ENCODE data around the gene HOGA1.
"Not testable (repeated sequence)": the region's sequence is repeated elsewhere in the genome, so short reads cannot be mapped to it uniquely, and the experiment has no call there.

HOGA1 gene

GRCh38 chr10:97546456-97547270 lies 37.5 kb upstream of the HOGA1 start:
- Histone ChIP-seq H3K36me3 (ENCODE audit: insufficient read depth, low read length) (no peaks in the 10 kb centered on the region), H3K4me1 (ENCODE audit: insufficient read depth, low read length) (peaks cover 32% of the 10 kb centered on the region), H3K4me3 (ENCODE audit: low read depth in 1 of 2, low read length in 2 of 2) (no peak overlapping the region), H3K9me3 (ENCODE audit: low read length) (no peaks in the 10 kb centered on the region), H3K27ac (ENCODE audit: low read depth, low read length) (no peak overlapping the region), H3K27me3 (ENCODE audit: control insufficient read depth in 1 of 2, insufficient read depth in 2 of 2, low read length in 2 of 2) (no peaks in the 10 kb centered on the region), H3K9ac (ENCODE audit: low read length) (no peak overlapping the region)

GRCh38 chr10:97547271-97547600 lies 37.0 kb upstream of the HOGA1 start:
- H3K36me3 ChIP-seq (ENCODE audit: insufficient read depth, low read length): no peaks in the 10 kb centered on the region
- no peak overlapping the region for H3K9ac ChIP-seq (ENCODE audit: low read length)
- H3K4me3 ChIP-seq (ENCODE audit: low read depth in 1 of 2, low read length in 2 of 2): no peak overlapping the region
- H3K9me3 ChIP-seq (ENCODE audit: low read length): no peaks in the 10 kb centered on the region
- H3K27me3 ChIP-seq (ENCODE audit: control insufficient read depth in 1 of 2, insufficient read depth in 2 of 2, low read length in 2 of 2): no peaks in the 10 kb centered on the region
- no peak overlapping the region for H3K27ac ChIP-seq (ENCODE audit: low read depth, low read length)
- peaks cover 27% of the 10 kb centered on the region for H3K4me1 ChIP-seq (ENCODE audit: insufficient read depth, low read length)

- no peak overlapping the region for H3K27ac ChIP-seq (ENCODE audit: low read depth, low read length)
- no peak overlapping the region for H3K9ac ChIP-seq (ENCODE audit: low read length)
- H3K27me3 ChIP-seq (ENCODE audit: control insufficient read depth in 1 of 2, insufficient read depth in 2 of 2, low read length in 2 of 2): no peaks in the 10 kb centered on the region
- no peaks in the 10 kb centered on the region for H3K36me3 ChIP-seq (ENCODE audit: insufficient read depth, low read length)
- H3K4me1 ChIP-seq (ENCODE audit: insufficient read depth, low read length): peaks cover 20% of the 10 kb centered on the region
- H3K4me3 ChIP-seq (ENCODE audit: low read depth in 1 of 2, low read length in 2 of 2): no peak overlapping the region
- H3K9me3 ChIP-seq (ENCODE audit: low read length): no peaks in the 10 kb centered on the region
Observed at GRCh38 chr10:97547962-97548361, 36.2 kb upstream of the HOGA1 start.

- peaks cover 19% of the 10 kb centered on the region for H3K4me1 ChIP-seq (ENCODE audit: insufficient read depth, low read length)
- H3K27ac ChIP-seq (ENCODE audit: low read depth, low read length): no peak overlapping the region
- no peaks in the 10 kb centered on the region for H3K27me3 ChIP-seq (ENCODE audit: control insufficient read depth in 1 of 2, insufficient read depth in 2 of 2, low read length in 2 of 2)
- H3K4me3 ChIP-seq (ENCODE audit: low read depth in 1 of 2, low read length in 2 of 2): no peak overlapping the region
- no peaks in the 10 kb centered on the region for H3K36me3 ChIP-seq (ENCODE audit: insufficient read depth, low read length)
- no peaks in the 10 kb centered on the region for H3K9me3 ChIP-seq (ENCODE audit: low read length)
- no peak overlapping the region for H3K9ac ChIP-seq (ENCODE audit: low read length)
Observed at GRCh38 chr10:97548828-97549455, 35.2 kb upstream of the HOGA1 start.

GRCh38 chr10:97549587-97550322 lies 34.4 kb upstream of the HOGA1 start:
- H3K27ac ChIP-seq (ENCODE audit: low read depth, low read length): peak overlapping the region; percentile 20
- no peak overlapping the region for H3K9ac ChIP-seq (ENCODE audit: low read length)
- H3K4me1 ChIP-seq (ENCODE audit: insufficient read depth, low read length): peaks cover 19% of the 10 kb centered on the region
- H3K9me3 ChIP-seq (ENCODE audit: low read length): no peaks in the 10 kb centered on the region
- no peaks in the 10 kb centered on the region for H3K27me3 ChIP-seq (ENCODE audit: control insufficient read depth in 1 of 2, insufficient read depth in 2 of 2, low read length in 2 of 2)
- H3K4me3 ChIP-seq (ENCODE audit: low read depth in 1 of 2, low read length in 2 of 2): no peak overlapping the region
- H3K36me3 ChIP-seq (ENCODE audit: insufficient read depth, low read length): no peaks in the 10 kb centered on the region

- peaks cover 19% of the 10 kb centered on the region for H3K4me1 ChIP-seq (ENCODE audit: insufficient read depth, low read length)
- peak overlapping the region; percentile 3 for H3K27ac ChIP-seq (ENCODE audit: low read depth, low read length)
- no peak overlapping the region for H3K4me3 ChIP-seq (ENCODE audit: low read depth in 1 of 2, low read length in 2 of 2)
- no peaks in the 10 kb centered on the region for H3K9me3 ChIP-seq (ENCODE audit: low read length)
- no peaks in the 10 kb centered on the region for H3K27me3 ChIP-seq (ENCODE audit: control insufficient read depth in 1 of 2, insufficient read depth in 2 of 2, low read length in 2 of 2)
- no peak overlapping the region for H3K9ac ChIP-seq (ENCODE audit: low read length)
- H3K36me3 ChIP-seq (ENCODE audit: insufficient read depth, low read length): no peaks in the 10 kb centered on the region
Observed at GRCh38 chr10:97550336-97551149, 33.6 kb upstream of the HOGA1 start.

- H3K9me3 ChIP-seq (ENCODE audit: low read length): no peaks in the 10 kb centered on the region
- peaks cover 19% of the 10 kb centered on the region for H3K4me1 ChIP-seq (ENCODE audit: insufficient read depth, low read length)
- H3K27ac ChIP-seq (ENCODE audit: low read depth, low read length): peak overlapping the region; percentile 3
- H3K36me3 ChIP-seq (ENCODE audit: insufficient read depth, low read length): no peaks in the 10 kb centered on the region
- no peak overlapping the region for H3K4me3 ChIP-seq (ENCODE audit: low read depth in 1 of 2, low read length in 2 of 2)
- no peak overlapping the region for H3K9ac ChIP-seq (ENCODE audit: low read length)
- no peaks in the 10 kb centered on the region for H3K27me3 ChIP-seq (ENCODE audit: control insufficient read depth in 1 of 2, insufficient read depth in 2 of 2, low read length in 2 of 2)
Observed at GRCh38 chr10:97551271-97551670, 32.9 kb upstream of the HOGA1 start.

GRCh38 chr10:97553575-97554031 lies 30.6 kb upstream of the HOGA1 start:
- H3K4me3 ChIP-seq (ENCODE audit: low read depth in 1 of 2, low read length in 2 of 2): no peak overlapping the region
- no peak overlapping the region for H3K9ac ChIP-seq (ENCODE audit: low read length)
- no peaks in the 10 kb centered on the region for H3K9me3 ChIP-seq (ENCODE audit: low read length)
- H3K36me3 ChIP-seq (ENCODE audit: insufficient read depth, low read length): no peaks in the 10 kb centered on the region
- peaks cover 19% of the 10 kb centered on the region for H3K4me1 ChIP-seq (ENCODE audit: insufficient read depth, low read length)
- no peaks in the 10 kb centered on the region for H3K27me3 ChIP-seq (ENCODE audit: control insufficient read depth in 1 of 2, insufficient read depth in 2 of 2, low read length in 2 of 2)
- no peak overlapping the region for H3K27ac ChIP-seq (ENCODE audit: low read depth, low read length)

- H3K9ac ChIP-seq (ENCODE audit: low read length); H3K4me3 ChIP-seq (ENCODE audit: low read depth in 1 of 2, low read length in 2 of 2); H3K27ac ChIP-seq (ENCODE audit: low read depth, low read length); H3K27me3 ChIP-seq (ENCODE audit: control insufficient read depth in 1 of 2, insufficient read depth in 2 of 2, low read length in 2 of 2); H3K36me3 ChIP-seq (ENCODE audit: insufficient read depth, low read length); H3K9me3 ChIP-seq (ENCODE audit: low read length): not testable (repeated sequence)
- H3K4me1 ChIP-seq (ENCODE audit: insufficient read depth, low read length): peaks cover 19% of the 10 kb centered on the region
Observed at GRCh38 chr10:97554336-97554735, 29.9 kb upstream of the HOGA1 start.

- H3K27me3 ChIP-seq (ENCODE audit: control insufficient read depth in 1 of 2, insufficient read depth in 2 of 2, low read length in 2 of 2); H3K9ac ChIP-seq (ENCODE audit: low read length); H3K9me3 ChIP-seq (ENCODE audit: low read length); H3K4me1 ChIP-seq (ENCODE audit: insufficient read depth, low read length); H3K36me3 ChIP-seq (ENCODE audit: insufficient read depth, low read length); H3K4me3 ChIP-seq (ENCODE audit: low read depth in 1 of 2, low read length in 2 of 2); H3K27ac ChIP-seq (ENCODE audit: low read depth, low read length): not testable (repeated sequence)
Observed at GRCh38 chr10:97555541-97555940, 28.6 kb upstream of the HOGA1 start.

Measured in muscle layer of colon (tissue), 2 donors.